HEK293 (cell line): ENCODE measurements around the gene NFAT5.

ENCODE experiments used
- ZNF16 ChIP-seq: fragments of 450-650 bp; formaldehyde crosslinking; IDR thresholded peaks from 2 replicates; pipeline ENCODE4 v1.5.1; 2016; ENCODE audit warnings: low read depth, missing biosample characterization, missing genetic modification characterization
- ZNF248 ChIP-seq: fragments of 450-650 bp; formaldehyde crosslinking; IDR thresholded peaks from 2 replicates; pipeline ENCODE4 v1.5.1; 2017; ENCODE audit warnings: missing biosample characterization, missing genetic modification characterization
- ZNF660 ChIP-seq: fragments of 450-650 bp; IDR thresholded peaks from 2 replicates; pipeline ENCODE4 v1.5.1; 2018; ENCODE audit warnings: missing biosample characterization, mild to moderate bottlenecking, missing genetic modification characterization
- ZNF768 ChIP-seq: fragments of 450-650 bp; formaldehyde crosslinking; IDR thresholded peaks from 2 replicates; pipeline ENCODE4 v1.5.1; 2018; ENCODE audit warnings: missing biosample characterization, mild to moderate bottlenecking, missing genetic modification characterization
- ZSCAN16 ChIP-seq: fragments of 450-650 bp; formaldehyde crosslinking; IDR thresholded peaks from 2 replicates; pipeline ENCODE4 v1.5.1; 2016; ENCODE audit warnings: missing biosample characterization, missing genetic modification characterization
- TF ChIP-seq, protein P1 (sequence below): fragments of 450-650 bp; formaldehyde crosslinking; IDR thresholded peaks from 2 replicates; pipeline ENCODE4 v1.5.1; 2016; ENCODE audit warnings: missing biosample characterization, missing genetic modification characterization

DNA sequence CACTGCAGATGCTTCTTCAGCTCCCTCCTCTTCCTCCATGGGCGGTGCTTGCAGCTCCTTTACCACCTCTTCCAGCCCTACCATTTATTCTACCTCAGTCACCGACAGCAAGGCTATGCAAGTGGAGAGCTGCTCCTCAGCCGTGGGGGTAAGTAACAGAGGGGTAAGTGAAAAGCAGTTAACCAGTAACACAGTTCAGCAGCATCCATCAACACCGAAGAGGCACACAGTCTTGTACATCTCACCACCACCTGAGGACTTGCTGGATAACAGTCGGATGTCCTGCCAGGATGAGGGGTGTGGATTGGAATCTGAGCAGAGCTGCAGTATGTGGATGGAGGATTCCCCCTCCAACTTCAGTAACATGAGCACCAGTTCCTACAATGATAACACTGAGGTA is 81.3 kb downstream of the NFAT5 start:
- TF ChIP-seq ZNF248 (tag by site-specific recombination) (no peak), ZNF16 (no peak), ZNF768 (tag by site-specific recombination) (no peak), ZNF660 (tag by site-specific recombination) (no peak), ZSCAN16 (tag by site-specific recombination) (no peak)
- TF ChIP-seq, protein P1, sequence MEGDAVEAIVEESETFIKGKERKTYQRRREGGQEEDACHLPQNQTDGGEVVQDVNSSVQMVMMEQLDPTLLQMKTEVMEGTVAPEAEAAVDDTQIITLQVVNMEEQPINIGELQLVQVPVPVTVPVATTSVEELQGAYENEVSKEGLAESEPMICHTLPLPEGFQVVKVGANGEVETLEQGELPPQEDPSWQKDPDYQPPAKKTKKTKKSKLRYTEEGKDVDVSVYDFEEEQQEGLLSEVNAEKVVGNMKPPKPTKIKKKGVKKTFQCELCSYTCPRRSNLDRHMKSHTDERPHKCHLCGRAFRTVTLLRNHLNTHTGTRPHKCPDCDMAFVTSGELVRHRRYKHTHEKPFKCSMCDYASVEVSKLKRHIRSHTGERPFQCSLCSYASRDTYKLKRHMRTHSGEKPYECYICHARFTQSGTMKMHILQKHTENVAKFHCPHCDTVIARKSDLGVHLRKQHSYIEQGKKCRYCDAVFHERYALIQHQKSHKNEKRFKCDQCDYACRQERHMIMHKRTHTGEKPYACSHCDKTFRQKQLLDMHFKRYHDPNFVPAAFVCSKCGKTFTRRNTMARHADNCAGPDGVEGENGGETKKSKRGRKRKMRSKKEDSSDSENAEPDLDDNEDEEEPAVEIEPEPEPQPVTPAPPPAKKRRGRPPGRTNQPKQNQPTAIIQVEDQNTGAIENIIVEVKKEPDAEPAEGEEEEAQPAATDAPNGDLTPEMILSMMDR: no peak
